CD4-positive, alpha-beta T cell treated with Interleukin-21 for 1 hour (primary cell): ENCODE results near the gene ITPRIP.

Experiments
- DNase-seq: peaks from one replicate; pipeline ENCODE4 v3.0.0-alpha.2; 2020

Gene ITPRIP

GRCh38 chr10:104337985-104338735 is at the start of gene ITPRIP:
TSS of gene ITPRIP (minus strand) at chr10:104338465. CDS start at chr10:104316051, 22,414 bp downstream.
- peak; percentile 77 for DNase-seq

- DNase-seq = peak; percentile 4
Observed at GRCh38 chr10:104387130-104387888, 49.0 kb upstream of the ITPRIP start.

GRCh38 chr10:104380336-104380735 is 42.1 kb upstream of the ITPRIP start:
- no peak for DNase-seq

DNA sequence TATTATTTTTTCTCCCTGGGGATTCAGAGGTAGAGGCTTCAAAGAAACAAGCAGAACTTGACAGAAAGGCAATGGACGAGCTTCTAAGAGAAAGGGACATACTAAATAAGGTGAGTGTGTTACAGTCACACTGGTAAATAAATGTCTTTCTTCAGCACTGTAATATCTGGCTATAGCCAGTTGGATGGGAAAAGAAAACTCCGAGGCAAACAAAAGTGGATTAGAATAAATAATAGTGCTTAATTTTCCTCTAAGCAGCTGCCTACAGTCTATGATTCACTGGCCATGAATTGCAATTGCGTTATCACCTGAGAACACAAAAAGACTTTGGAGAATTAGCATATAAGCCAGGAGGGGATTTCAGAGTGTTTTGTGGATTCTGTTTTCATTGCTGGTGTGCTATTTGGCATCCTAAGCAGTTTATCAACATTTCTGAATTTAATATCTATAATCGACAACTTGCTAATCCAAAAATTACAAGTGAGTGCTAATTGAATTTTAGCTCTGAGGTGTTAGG is 38.6 kb upstream of the ITPRIP start:
- no peak for DNase-seq

GRCh38 chr10:104374591-104374990 is 36.3 kb upstream of the ITPRIP start:
- no peak for DNase-seq

- no peak for DNase-seq
Observed at GRCh38 chr10:104371753-104372152, 33.5 kb upstream of the ITPRIP start.

GRCh38 chr10:104368381-104368780 is 30.1 kb upstream of the ITPRIP start:
- DNase-seq = no peak

DNA sequence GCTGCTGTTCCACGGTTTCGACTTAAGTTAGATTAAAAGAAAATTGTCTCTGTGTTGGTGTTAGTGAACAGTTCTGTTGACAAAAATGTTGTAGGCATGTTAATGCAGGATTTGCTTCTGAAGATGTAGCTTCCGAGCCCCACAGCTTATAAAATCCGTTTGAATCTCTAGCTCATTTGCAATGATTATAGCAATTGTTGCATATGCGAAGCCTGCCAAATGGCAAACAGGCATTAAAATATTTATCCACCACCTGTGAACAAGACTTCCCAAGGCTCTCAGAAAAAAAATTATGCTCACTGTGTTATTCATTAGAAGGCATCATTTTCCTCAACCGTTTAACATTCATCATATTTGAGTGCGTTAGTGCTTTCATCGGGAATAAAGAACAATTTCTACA is 29.6 kb upstream of the ITPRIP start:
- no peak for DNase-seq

DNA sequence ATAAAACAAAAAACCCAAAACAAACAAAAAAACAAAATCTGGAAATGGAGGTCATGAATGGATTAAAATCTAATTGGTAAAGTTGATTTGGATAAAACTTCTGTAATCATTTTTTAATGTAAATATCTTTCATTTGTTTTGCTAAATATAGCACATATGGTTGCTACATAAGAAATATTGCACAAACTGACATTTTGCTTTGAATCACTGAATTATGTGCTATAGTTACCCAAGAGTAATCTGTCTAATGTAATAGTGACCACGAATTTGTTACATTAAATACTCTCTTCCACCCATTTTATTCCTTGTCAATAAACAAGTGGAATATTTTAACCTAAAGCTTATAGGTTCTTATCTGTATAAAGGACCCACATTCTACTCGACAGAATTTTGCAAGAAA is 21.5 kb upstream of the ITPRIP start:
- no peak for DNase-seq

DNA sequence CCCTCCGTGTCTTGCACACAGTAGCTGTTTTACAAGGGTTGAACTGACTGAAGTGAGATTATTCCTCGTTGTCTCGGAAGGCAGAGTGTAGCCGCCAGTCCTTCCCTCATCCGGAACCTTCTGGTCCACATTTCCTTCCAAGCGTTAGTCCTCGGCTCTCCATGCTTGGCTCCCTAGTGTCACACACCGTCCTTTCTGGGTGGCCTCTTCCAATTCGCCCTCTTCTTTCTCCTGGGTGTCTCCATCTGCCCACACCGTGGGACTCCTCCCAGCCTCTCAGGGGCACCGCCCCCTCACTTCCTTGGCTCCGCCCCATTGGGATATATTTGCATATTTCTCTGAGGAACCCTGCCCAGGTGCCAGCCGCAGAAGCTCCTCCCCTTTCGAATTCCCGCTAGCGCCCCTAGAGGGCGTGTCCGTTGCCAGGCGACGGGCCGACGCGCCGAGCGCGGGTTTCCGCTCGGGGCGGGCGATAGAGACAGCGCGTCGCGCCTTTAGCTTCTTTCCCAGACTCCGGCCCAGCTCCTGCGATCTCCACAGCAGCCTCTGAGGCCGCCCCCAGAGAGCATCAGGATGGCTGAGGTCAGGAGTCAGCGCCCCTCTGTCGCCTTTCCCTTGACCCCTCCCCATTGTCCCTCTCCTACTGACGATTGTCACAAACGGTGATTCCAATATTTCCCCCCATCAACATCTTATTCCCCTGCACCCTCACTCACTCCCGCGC is 15.2 kb upstream of the ITPRIP start, which contains the start of gene CFAP58:
Gene CFAP58 (plus strand): TSS at position 509 of the 724 bp plus-strand sequence. CDS start 65 bp downstream, at position 574.
- peak; percentile 97 for DNase-seq

DNA sequence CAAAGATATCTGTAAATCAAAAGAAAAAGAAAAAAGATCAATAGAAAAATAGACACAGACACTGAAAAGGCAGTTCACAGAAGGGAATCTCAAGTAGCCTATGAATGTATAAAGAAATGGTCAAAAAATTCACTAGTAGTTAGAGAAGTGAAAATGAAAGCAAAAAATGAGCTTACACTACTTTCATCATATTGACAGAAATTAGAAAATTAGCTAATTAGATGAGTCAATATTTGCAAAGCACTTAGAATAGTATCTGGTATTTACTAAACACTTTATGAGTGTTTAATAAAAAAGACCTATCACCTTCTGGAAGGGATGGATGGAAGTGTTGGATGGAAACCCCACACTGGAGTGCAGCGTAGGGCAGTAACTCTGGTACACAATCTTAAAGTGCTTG is 13.7 kb upstream of the ITPRIP start:
- no peak for DNase-seq

DNA sequence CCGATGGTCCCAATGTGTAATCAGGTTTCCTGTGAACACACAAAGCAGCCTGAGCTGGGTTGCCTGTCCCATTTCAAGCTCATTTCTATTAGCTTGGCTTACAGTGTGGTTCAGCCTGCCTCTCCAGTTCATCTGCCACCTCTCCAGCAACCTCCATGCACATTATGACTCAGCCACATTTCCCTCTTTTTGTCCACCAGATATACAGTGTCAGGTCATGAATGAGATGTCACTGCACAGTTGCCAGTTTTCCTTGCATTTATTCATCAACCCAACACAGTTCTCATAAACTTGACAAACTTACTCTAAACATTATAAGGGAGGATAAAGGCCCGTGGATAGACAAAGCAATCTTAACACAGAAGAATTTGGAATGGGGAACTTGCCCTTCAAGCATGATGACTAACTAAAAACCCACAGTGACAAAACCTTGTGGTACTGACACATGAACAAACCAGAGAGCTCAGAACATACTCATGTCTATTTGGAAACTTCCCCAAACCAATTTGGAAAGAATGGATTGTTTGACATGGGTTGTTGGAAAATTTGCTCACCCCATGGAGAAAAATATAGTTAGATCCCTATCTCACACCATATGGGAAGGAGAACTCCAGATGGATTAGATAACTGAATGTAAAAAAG is 12.9 kb upstream of the ITPRIP start:
- no peak for DNase-seq

DNA sequence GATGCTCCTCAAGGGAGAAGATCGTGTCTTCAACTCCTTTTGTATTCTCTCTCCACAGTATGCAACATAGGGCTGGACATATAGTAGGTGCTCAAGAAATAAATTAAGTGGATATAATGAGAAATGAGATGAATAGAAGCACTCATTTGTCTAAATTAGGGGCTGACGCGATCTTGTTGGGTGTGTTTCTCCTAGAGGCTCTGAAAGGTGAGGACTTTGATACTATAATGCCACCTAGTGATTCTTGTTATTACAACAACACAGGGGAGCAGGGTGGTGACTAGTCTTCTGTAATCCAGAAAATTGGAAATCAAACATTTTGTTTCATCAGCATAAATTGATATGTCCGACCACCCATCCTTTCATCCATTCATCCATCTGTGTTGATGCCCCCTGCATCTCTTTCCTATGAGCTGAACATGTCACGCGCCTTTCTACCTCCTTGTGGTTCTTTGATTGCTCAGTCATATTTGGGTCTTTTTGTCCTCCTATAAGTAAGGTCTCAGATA is 11.9 kb upstream of the ITPRIP start:
- peak; percentile 79 for DNase-seq

DNA sequence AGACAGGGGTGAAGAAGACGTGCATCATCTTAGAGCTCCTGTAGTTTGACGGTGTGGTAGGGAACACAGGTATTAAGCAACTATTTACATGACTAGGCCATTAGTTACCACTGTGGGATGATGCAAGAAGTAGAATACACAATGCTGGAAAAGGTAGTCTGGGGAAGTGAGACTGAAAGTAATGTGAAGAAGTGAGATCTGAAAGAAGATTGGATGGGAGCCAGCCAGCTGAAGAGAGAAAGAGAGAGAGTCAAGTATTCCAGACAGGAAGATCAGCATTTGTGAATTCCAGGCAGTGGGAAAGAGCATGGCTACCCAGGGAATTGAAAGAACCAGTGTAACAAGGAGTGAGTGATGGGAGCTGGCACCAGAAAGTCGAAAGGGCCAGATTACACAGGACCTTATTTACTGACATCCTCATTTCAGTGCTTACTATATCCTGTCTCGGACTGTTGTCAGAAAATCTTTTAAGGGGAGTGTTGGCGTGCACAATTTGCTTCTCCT is 11.4 kb upstream of the ITPRIP start:
- no peak for DNase-seq

DNA sequence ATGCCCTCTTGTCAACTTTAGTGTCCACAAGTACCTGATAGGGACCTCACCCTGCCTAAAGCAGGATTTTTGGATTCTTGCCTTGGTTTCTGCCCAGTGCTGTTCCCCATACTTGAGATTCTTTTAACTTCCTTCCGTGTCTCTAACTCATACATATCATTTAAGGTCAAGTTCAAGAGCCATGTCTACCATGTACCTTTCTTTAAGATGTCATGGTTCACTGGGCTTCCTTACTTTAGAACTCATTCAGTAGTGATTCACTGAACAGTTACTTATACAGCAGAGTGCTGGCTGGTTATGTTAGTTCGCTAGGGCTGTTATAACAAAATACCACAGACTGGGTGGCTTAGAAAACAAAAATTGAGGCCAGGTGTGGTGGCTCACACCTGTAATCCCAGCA is 10.3 kb upstream of the ITPRIP start:
- DNase-seq = no peak

DNA sequence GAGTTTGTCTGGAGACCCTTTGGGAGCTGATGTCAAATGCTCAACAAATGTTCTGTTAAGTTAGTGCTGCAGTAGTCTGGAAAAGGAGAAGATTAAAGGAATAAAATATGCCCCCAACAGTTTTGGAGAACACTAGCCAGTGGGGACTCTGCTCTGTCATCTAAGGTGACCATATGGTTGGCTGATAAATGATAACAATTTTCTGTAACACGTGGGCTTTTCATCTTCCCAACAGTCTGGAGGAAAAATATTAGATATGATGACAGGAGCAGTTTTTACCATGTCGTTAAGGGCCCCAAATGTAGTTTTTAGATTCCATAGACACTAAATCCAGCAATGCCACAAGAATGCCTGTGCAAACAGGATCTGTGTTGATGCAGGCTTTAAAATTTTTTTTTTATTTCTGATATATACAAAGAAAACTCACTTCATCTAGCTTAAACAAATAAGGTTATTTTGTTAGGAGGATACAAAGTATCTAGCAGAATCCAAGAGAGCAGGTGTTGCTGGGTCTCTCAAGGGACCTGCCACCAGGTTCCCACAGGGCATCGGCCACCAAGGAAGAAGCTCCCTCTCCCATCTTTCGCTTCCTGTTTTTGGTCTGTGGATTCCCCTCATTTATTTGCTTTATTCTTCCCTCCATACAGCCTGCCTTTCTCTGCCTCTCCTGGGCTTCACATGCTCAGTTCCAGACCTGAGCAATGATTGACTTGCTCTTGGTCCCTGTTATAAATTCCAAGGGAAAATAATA is 9.2 kb upstream of the ITPRIP start:
- DNase-seq = no peak

GRCh38 chr10:104345941-104346340 is 7.7 kb upstream of the ITPRIP start:
- DNase-seq = no peak

DNA sequence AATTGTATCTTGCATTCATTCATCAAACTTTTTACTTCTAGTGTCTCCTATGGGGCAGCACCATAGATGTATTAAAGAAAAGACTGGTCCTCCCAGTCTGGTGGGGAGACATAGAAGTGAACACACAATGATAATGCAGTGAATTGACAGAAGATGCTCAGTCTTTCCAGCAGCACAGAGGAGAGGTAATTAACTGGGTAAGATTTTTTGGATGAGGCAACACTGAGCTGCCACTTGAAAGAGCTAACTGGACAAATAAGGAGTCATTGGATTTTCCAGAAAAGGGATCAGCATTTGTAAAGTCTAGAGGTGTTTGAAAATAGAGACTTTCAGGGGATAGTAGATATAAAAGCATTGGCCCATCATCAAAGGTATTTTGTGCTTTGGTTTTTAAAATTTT is 7.2 kb upstream of the ITPRIP start:
- no peak for DNase-seq

DNA sequence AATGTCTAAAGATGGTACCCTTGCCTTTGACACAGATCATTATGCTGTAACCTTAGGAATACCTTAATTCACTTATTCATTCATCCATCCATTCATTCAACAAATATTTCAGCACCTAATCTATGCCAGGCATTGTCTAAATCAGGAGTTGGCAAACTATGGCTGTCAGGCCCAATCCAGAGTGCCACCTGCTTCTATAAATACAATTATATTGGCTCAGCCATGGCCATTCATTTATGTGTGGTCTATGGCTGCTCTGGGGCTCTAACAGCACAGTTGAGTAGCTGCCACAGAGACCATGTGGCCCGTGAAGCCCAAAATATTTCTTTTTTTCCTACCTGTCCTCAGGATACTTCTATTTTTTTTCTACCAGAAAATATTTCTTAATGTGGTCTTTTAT is 6.0 kb upstream of the ITPRIP start:
- no peak for DNase-seq

- DNase-seq = no peak
Observed at GRCh38 chr10:104342941-104343411, 4.7 kb upstream of the ITPRIP start.

- no peak for DNase-seq
Observed at GRCh38 chr10:104340641-104341040, 2.4 kb upstream of the ITPRIP start.
